Upper lobe of left lung (tissue), 6 donors: ENCODE measurements around the gene BRD7. TPM values are rescaled to one million over a fixed set of nuclear protein-coding genes. Genes with fewer than 3 reads are reported as not detected.

Experiments
- ATAC-seq, 2 donors: fragments of 200-7000 bp; cut with Tn5 transposase; one replicate each; pipeline ENCODE4 v1.9.1; 2022; ENCODE audit warnings: mild to moderate bottlenecking in 2 of 2, moderate library complexity in 2 of 2; ENCODE audit not compliant: low FRiP score in 2 of 2
- DNase-seq, 2 donors: peaks; one replicate each; pipeline ENCODE4 v3.0.0-alpha.2; 2019 to 2020
- H3K27ac ChIP-seq, 4 donors: fragments of 200-600 bp; sonication (generic); one replicate each; pipeline ENCODE4 v1.5.1; 2016 to 2019
- H3K27me3 ChIP-seq, 4 donors: fragments of 200-600 bp; sonication (generic); one replicate each; pipeline ENCODE4 v1.5.1; 2017 to 2019
- H3K36me3 ChIP-seq, 4 donors: fragments of 200-600 bp; sonication (generic); one replicate each; pipeline ENCODE4 v1.5.1; 2016 to 2019
- H3K4me1 ChIP-seq, 4 donors: fragments of 200-600 bp; sonication (generic); one replicate each; pipeline ENCODE4 v1.5.1; 2018 to 2019
- H3K4me3 ChIP-seq, 4 donors: fragments of 200-600 bp; sonication (generic); one replicate each; pipeline ENCODE4 v1.5.1; 2017 to 2019; ENCODE audit warnings: mild to moderate bottlenecking in 2 of 4, moderate library complexity in 1 of 4
- H3K9me3 ChIP-seq, 4 donors: fragments of 200-600 bp; sonication (generic); one replicate each; pipeline ENCODE4 v1.5.1; 2018 to 2019
- EP300 ChIP-seq, 4 donors: sonication (generic); formaldehyde crosslinking; IDR thresholded peaks; one replicate each; pipeline ENCODE4 v1.5.1; 2017; ENCODE audit warnings: antibody characterized with exemption in 4 of 4, control low read depth in 2 of 4
- POLR2A ChIP-seq, 4 donors: fragments of 450-650 bp; IDR thresholded peaks; one replicate each; pipeline ENCODE4 v1.5.1; 2016 to 2017; ENCODE audit warnings: antibody characterized with exemption in 4 of 4, mild to moderate bottlenecking in 2 of 4
- POLR2AphosphoS5 ChIP-seq, 2 donors: sonication (generic); formaldehyde crosslinking; IDR thresholded peaks; one replicate each; pipeline ENCODE4 v1.5.1; 2017; ENCODE audit warnings: antibody characterized with exemption in 2 of 2
- WGBS, 2 donors: methylation state at CpG; one replicate each; pipeline ENCODE4 v1.1.5; 2017 to 2018; 5-methylcytosine and 5-hydroxymethylcytosine counted together
- total RNA-seq, 6 donors: library from RNA; depleted of rRNA in 4 of 6; stranded (reverse); fragments of >200 nt in 4 of 6; gene quantifications; one replicate each; pipeline versions ENCODE4 v1.1.0 to v1.2.1, GENCODE V29; 2016 to 2021
- TF ChIP-seq, protein P1 (sequence below), 6 experiments: fragments of 450-650 bp in 4 of 6; fragments of 200-600 bp in 2 of 6; sonication (generic) in 2 of 6; IDR thresholded peaks; one replicate each; pipeline ENCODE4 v1.5.1; 2016 to 2019; ENCODE audit warnings: antibody characterized with exemption in 6 of 6
- donor health status: DM: no; HTN: no; CAD: no; lungs with moderate emphysema.
- donor health status: DM: no; HTN: yes; CAD: no; lungs with severe emphysema.

BRD7 gene
- total RNA-seq, 6 donors from 2014 or later, result 41.5 to 68.2 (median 53.4) TPM

DNA sequence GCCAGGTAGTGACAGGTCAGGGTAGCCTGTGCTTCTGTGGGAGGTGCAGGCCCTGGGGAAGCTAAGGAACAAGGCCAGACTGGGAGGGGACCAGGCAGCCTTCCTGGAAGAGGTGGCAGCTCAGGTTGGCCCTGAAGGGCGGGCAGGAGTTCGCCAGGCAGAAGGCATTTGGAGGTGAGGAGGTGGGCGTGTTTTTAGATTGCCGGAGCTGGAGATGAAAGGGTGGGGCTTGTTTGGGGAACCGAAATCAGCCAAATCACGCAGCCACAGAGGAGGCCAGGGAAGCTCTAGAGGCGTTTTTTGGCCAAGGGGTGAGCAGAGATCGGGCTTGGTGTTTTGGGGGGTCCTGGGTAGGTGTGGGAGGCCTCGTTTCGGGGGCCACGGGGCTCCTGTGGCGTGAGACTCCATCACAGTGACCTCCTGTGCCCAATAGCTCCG lies 94.9 kb downstream of the BRD7 start:
- H3K27ac ChIP-seq, result peak overlapping the region; percentile 79 to 91 (median 83)
- ATAC-seq (peak in 1 of 2 donors; percentile 62), DNase-seq (peak in 1 of 2 donors; percentile 63)
- peaks cover 0 to 74% (median 40%) of the 10 kb centered on the region in 4 donors for H3K4me1 ChIP-seq
- 50 to 58% methylated on average over 11 to 13 of the region's 13 CpGs for WGBS, 2 donors
- H3K36me3 ChIP-seq, result no peaks in the 10 kb centered on the region
- no peak for TF ChIP-seq POLR2A (IDR thresholded peaks at IDR 0.05)
- no peak for TF ChIP-seq EP300 (IDR thresholded peaks at IDR 0.05)
- TF ChIP-seq POLR2AphosphoS5 (IDR thresholded peaks at IDR 0.05), result no peak
- TF ChIP-seq, protein P1, sequence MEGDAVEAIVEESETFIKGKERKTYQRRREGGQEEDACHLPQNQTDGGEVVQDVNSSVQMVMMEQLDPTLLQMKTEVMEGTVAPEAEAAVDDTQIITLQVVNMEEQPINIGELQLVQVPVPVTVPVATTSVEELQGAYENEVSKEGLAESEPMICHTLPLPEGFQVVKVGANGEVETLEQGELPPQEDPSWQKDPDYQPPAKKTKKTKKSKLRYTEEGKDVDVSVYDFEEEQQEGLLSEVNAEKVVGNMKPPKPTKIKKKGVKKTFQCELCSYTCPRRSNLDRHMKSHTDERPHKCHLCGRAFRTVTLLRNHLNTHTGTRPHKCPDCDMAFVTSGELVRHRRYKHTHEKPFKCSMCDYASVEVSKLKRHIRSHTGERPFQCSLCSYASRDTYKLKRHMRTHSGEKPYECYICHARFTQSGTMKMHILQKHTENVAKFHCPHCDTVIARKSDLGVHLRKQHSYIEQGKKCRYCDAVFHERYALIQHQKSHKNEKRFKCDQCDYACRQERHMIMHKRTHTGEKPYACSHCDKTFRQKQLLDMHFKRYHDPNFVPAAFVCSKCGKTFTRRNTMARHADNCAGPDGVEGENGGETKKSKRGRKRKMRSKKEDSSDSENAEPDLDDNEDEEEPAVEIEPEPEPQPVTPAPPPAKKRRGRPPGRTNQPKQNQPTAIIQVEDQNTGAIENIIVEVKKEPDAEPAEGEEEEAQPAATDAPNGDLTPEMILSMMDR (IDR thresholded peaks at IDR 0.05), result no peak
- H3K27me3 ChIP-seq, result no peaks in the 10 kb centered on the region
- H3K9me3 ChIP-seq, result no peaks in the 10 kb centered on the region
- peak overlapping the region in 3 of 4 donors; percentile 20 to 48 (median 43) for H3K4me3 ChIP-seq

DNA sequence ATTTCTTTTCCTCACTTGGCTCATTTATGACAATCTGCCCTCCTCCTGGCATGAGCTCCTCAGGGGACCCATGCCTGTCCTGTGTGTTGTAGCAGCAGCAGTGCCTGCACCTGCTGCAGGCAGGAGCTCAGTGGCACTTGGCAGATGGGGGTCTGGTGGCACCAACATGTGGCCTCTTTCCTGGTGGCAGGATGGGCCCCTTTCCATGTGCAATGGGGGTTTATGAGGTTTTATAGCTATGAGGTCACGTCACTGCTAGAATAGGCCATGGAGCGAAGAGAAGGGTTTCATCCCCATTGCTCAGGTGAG lies 95.5 kb downstream of the BRD7 start:
- TF ChIP-seq EP300 (IDR thresholded peaks at IDR 0.05) (no peak), POLR2AphosphoS5 (IDR thresholded peaks at IDR 0.05) (no peak), POLR2A (IDR thresholded peaks at IDR 0.05) (no peak)
- TF ChIP-seq, protein P1 (IDR thresholded peaks at IDR 0.05), result no peak
- WGBS, 2 donors, result 71% methylated on average over 2 of the region's 2 CpGs; no CpG with 5 or more reads in 1 of the 2 donors
- H3K4me3 ChIP-seq, result no peak overlapping the region
- peak overlapping the region in 3 of 4 donors; percentile 81 to 91 (median 85) for H3K27ac ChIP-seq
- no peaks in the 10 kb centered on the region for H3K36me3 ChIP-seq
- no peaks in the 10 kb centered on the region for H3K9me3 ChIP-seq
- H3K27me3 ChIP-seq, result no peaks in the 10 kb centered on the region
- ATAC-seq (no peak), DNase-seq (no peak)
- H3K4me1 ChIP-seq, result peaks cover 0 to 74% (median 38%) of the 10 kb centered on the region in 4 donors

GRCh38 chr16:50272687-50273381 lies 96.0 kb downstream of the BRD7 start:
- Histone ChIP-seq H3K4me1 (peaks cover 0 to 79% (median 39%) of the 10 kb centered on the region in 4 donors), H3K4me3 (no peak overlapping the region), H3K9me3 (no peaks in the 10 kb centered on the region), H3K27me3 (no peaks in the 10 kb centered on the region), H3K27ac (peak overlapping the region in 2 of 4 donors; percentile 24 to 85), H3K36me3 (no peaks in the 10 kb centered on the region)
- TF ChIP-seq, protein P1 (IDR thresholded peaks at IDR 0.05), result no peak
- no peak for TF ChIP-seq POLR2AphosphoS5 (IDR thresholded peaks at IDR 0.05)
- TF ChIP-seq POLR2A (IDR thresholded peaks at IDR 0.05), result no peak
- no peak for TF ChIP-seq EP300 (IDR thresholded peaks at IDR 0.05)
- DNase-seq (no peak), ATAC-seq (no peak)
- whole genome bisulfite sequencing, 2 donors, result 85 to 100% methylated on average over 1 to 5 of the region's 5 CpGs

DNA sequence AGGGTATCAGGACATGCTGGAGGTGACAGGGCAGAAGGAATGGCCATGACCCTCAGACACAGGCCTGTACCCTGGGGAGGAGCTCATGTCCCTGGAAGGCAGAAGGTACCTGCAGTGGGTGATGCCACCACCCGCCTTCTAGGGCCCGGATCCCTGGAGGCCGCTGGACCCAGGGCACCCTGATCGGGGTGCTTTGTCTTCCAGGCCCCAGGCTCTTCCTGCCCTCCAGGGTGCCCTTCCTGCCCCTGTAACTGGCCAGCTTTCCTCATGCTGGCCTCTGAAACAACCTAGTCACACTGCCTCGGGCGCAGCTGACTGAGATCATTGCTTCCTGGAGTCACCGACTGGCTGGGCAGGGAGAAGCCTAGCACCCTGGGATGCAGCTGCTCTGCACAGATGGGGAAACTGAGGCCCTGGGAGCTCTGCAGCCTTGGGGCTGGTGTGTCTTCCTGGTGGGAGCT lies 96.6 kb downstream of the BRD7 start:
- DNase-seq (no peak), ATAC-seq (no peak)
- TF ChIP-seq POLR2A (IDR thresholded peaks at IDR 0.05) (no peak), POLR2AphosphoS5 (IDR thresholded peaks at IDR 0.05) (no peak), EP300 (IDR thresholded peaks at IDR 0.05) (no peak)
- TF ChIP-seq, protein P1 (IDR thresholded peaks at IDR 0.05), result no peak
- 65% methylated on average over 6 of the region's 7 CpGs; no CpG with 5 or more reads in 1 of the 2 donors for WGBS, 2 donors
- peak overlapping the region in 3 of 4 donors; percentile 6 to 65 (median 24) for H3K27ac ChIP-seq
- H3K36me3 ChIP-seq, result no peaks in the 10 kb centered on the region
- H3K4me3 ChIP-seq, result no peak overlapping the region
- H3K4me1 ChIP-seq, result peaks cover 4 to 83% (median 44%) of the 10 kb centered on the region in 4 donors
- no peaks in the 10 kb centered on the region for H3K9me3 ChIP-seq
- no peaks in the 10 kb centered on the region for H3K27me3 ChIP-seq
